Stimulated activated CD4-positive, alpha-beta T cell treated with anti-CD3 and anti-CD28 coated beads, Interleukin-12 subunit alpha, Interleukin-12 subunit beta, amount 100 ng/mL, for 4 hours (primary cell): Measurements from ENCODE around the gene ABCG2.

ENCODE experiments used
- DNase-seq: peaks from one replicate; pipeline ENCODE4 v3.0.0-alpha.2; 2020

The ABCG2 gene

DNA sequence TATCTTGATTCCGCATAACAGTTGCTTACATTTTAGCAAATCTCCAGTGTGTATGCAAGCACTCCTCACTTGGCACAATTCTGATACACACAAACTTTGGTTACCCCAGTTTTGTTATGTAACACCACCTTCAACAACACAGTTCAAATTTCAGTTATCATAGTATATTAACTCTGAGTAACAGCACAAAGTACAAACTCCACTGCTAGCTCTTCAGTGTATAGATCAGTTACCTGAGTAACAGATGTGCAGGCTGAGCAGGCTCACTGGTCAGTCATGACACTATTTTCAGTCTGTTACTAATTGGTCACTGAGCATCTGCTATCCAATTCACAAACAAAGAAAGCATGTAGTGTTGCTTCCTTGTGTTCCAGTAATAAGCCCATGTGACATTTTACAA is 95.6 kb downstream of the ABCG2 start:
- no peak for DNase-seq

DNA sequence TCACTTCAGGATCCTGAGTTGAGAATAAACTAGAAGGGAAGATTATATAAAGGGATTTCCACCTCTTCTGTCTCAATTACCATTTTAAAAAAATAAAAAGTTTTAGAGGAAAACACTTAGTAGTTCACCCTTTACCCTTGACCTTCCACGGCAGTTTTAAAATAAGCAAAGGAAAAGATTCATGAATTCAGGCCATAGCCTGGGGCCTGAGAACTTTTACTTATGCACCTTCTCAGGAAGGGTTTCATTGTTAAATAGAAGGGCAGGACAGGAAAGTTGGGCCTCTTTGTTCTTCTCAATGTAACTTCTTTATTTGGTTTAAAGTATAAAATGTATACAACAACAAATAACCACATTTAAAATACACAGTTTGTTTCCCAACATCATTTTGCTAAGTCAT is 96.1 kb downstream of the ABCG2 start:
- no peak for DNase-seq

GRCh38 chr4:88060431-88060830 is 98.0 kb downstream of the ABCG2 start:
- no peak for DNase-seq

GRCh38 chr4:88059766-88060165 is 98.7 kb downstream of the ABCG2 start:
- DNase-seq, result no peak

- no peak for DNase-seq
These were observed 100.1 kb downstream of the ABCG2 start for GRCh38 chr4:88058295-88058694.

- no peak for DNase-seq
These were observed 103.5 kb downstream of the ABCG2 start for GRCh38 chr4:88054901-88055300.

- DNase-seq, result no peak
These were observed 104.2 kb downstream of the ABCG2 start for GRCh38 chr4:88054229-88054628.

DNA sequence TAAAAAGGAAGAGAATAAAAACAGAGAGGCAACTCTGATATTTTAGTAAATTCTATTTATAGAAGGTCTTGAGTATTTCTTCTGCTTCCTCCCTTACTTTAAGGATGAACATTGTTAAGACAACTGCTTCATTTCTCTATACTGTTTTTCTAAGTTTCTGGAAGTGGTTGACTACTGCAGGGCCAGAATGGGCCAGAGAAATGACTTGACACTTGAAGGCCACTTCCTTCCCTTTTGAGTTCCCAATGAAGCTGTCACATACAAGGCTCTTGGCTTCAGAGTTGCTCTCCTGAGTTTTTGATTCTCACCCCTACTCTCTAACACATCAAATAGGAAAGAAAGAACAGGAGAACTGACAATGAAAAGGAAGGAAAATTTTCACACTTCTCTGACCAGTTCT is 113.4 kb downstream of the ABCG2 start:
- no peak for DNase-seq

- DNase-seq, result no peak
These were observed 114.7 kb downstream of the ABCG2 start for GRCh38 chr4:88043586-88044340.

DNA sequence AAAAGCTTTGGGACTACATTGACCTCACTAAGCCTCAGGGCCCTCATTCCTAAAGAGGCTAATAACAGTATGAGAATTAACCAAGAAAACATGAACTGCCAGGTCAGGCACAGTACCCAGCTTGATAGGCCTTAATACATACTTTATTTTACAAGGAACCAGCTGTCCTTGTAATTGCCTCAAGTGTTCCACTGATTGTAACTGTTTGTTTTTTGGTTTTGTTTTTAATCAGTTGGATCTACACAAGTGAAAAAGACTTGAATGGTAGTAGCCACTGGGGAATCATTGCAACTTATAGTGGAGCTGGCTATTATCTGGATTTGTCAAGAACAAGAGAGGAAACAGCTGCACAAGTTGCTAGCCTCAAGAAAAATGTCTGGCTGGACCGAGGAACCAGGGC is 115.4 kb downstream of the ABCG2 start:
- no peak for DNase-seq

- no peak for DNase-seq
These were observed 116.8 kb downstream of the ABCG2 start for GRCh38 chr4:88041626-88042025.

- DNase-seq, result no peak
These were observed 117.7 kb downstream of the ABCG2 start for GRCh38 chr4:88040707-88041106.
